KMS-11 (cell line): ENCODE results near the gene BRINP3.

Experiments
- H2AFZ ChIP-seq: fragments of 200-600 bp; sonication (generic); 2 replicates; pipeline ENCODE4 v1.6.1; 2016; ENCODE audit warnings: antibody characterized with exemption, mixed run types, low read depth
- H3K27ac ChIP-seq: fragments of 200-600 bp; sonication (generic); 2 replicates; pipeline ENCODE4 v1.6.1; 2016; ENCODE audit warnings: mild to moderate bottlenecking, mixed run types
- H3K27me3 ChIP-seq: fragments of 200-600 bp; sonication (generic); 2 replicates; pipeline ENCODE4 v1.6.1; 2017; ENCODE audit warnings: mild to moderate bottlenecking, low read depth, mixed run types, moderate library complexity; ENCODE audit not compliant: insufficient read depth
- H3K36me3 ChIP-seq: fragments of 200-600 bp; sonication (generic); 2 replicates; pipeline ENCODE4 v1.6.1; 2017; ENCODE audit warnings: mild to moderate bottlenecking, mixed run types; ENCODE audit not compliant: insufficient read depth
- H3K4me1 ChIP-seq: fragments of 200-600 bp; sonication (generic); 2 replicates; pipeline ENCODE4 v1.6.1; 2016; ENCODE audit warnings: mild to moderate bottlenecking, low read depth, mixed run types; ENCODE audit not compliant: poor library complexity, severe bottlenecking
- H3K4me2 ChIP-seq: fragments of 200-600 bp; sonication (generic); 2 replicates; pipeline ENCODE4 v1.7.0; 2016; ENCODE audit warnings: mild to moderate bottlenecking, mixed run types
- H3K4me3 ChIP-seq: fragments of 200-600 bp; sonication (generic); IDR thresholded peaks from 2 replicates; pipeline ENCODE4 v1.6.1; 2017; ENCODE audit warnings: low read depth, low read length, mixed read lengths; ENCODE audit not compliant: insufficient read depth
- H3K79me2 ChIP-seq: fragments of 200-600 bp; sonication (generic); 2 replicates; pipeline ENCODE4 v1.6.1; 2016; ENCODE audit warnings: low read depth, mixed run types; ENCODE audit not compliant: insufficient read depth
- H3K9ac ChIP-seq: fragments of 200-600 bp; sonication (generic); 2 replicates; pipeline ENCODE4 v1.6.1; 2016; ENCODE audit warnings: mild to moderate bottlenecking, mixed run types
- H4K20me1 ChIP-seq: fragments of 200-600 bp; sonication (generic); 2 replicates; pipeline ENCODE4 v1.6.1; 2016; ENCODE audit warnings: mild to moderate bottlenecking, mixed run types; ENCODE audit not compliant: insufficient read depth
- TF ChIP-seq, protein P1 (sequence below): fragments of 200-600 bp; sonication (generic); conservative IDR thresholded peaks from 2 replicates; pipeline ENCODE4 v1.6.1; 2017; ENCODE audit warnings: low read depth, mild to moderate bottlenecking, antibody characterized with exemption, low read length, moderate library complexity, mixed read lengths

The BRINP3 gene

DNA sequence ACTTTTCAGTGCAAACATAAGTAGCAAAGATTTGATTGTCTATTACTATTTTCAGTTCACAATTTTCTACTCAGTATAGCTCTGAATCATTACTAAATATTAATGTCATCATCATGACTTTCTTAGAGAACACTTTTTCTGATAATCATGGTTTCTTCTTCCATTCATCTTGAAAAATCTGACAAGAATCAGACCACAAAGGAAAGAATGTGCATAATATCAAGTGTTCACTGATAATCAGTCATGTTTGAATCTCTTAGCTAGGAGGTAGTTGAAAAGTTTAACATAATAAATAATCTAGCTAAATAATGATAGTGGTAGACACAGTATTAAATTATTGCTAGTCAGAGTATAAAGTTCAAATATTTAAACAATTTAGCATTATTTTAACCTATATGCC is 133.2 kb downstream of the BRINP3 start:
- TF ChIP-seq, protein P1, sequence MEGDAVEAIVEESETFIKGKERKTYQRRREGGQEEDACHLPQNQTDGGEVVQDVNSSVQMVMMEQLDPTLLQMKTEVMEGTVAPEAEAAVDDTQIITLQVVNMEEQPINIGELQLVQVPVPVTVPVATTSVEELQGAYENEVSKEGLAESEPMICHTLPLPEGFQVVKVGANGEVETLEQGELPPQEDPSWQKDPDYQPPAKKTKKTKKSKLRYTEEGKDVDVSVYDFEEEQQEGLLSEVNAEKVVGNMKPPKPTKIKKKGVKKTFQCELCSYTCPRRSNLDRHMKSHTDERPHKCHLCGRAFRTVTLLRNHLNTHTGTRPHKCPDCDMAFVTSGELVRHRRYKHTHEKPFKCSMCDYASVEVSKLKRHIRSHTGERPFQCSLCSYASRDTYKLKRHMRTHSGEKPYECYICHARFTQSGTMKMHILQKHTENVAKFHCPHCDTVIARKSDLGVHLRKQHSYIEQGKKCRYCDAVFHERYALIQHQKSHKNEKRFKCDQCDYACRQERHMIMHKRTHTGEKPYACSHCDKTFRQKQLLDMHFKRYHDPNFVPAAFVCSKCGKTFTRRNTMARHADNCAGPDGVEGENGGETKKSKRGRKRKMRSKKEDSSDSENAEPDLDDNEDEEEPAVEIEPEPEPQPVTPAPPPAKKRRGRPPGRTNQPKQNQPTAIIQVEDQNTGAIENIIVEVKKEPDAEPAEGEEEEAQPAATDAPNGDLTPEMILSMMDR = no peak
- Histone ChIP-seq H3K4me3 (no peak overlapping the region), H3K4me2 (no peak overlapping the region), H2AFZ (no peak overlapping the region), H3K36me3 (no peaks in the 10 kb centered on the region), H4K20me1 (no peaks in the 10 kb centered on the region), H3K27me3 (no peaks in the 10 kb centered on the region), H3K27ac (no peak overlapping the region), H3K79me2 (no peaks in the 10 kb centered on the region), H3K9ac (no peak overlapping the region), H3K4me1 (no peaks in the 10 kb centered on the region)

- Histone ChIP-seq H3K9ac (no peak overlapping the region), H3K27me3 (no peaks in the 10 kb centered on the region), H3K27ac (no peak overlapping the region), H3K4me1 (no peaks in the 10 kb centered on the region), H4K20me1 (no peaks in the 10 kb centered on the region), H3K4me3 (no peak overlapping the region), H3K79me2 (no peaks in the 10 kb centered on the region), H3K36me3 (no peaks in the 10 kb centered on the region), H2AFZ (no peak overlapping the region), H3K4me2 (no peak overlapping the region)
- TF ChIP-seq, protein P1 = no peak
Observed at GRCh38 chr1:190338829-190339228, 138.8 kb downstream of the BRINP3 start.

GRCh38 chr1:190328871-190329270 is 148.8 kb downstream of the BRINP3 start:
- no peak overlapping the region for H3K27ac ChIP-seq
- H4K20me1 ChIP-seq = no peaks in the 10 kb centered on the region
- no peaks in the 10 kb centered on the region for H3K27me3 ChIP-seq
- no peak overlapping the region for H3K4me2 ChIP-seq
- H2AFZ ChIP-seq = no peak overlapping the region
- H3K4me3 ChIP-seq = no peak overlapping the region
- H3K36me3 ChIP-seq = no peaks in the 10 kb centered on the region
- H3K79me2 ChIP-seq = no peaks in the 10 kb centered on the region
- H3K4me1 ChIP-seq = no peaks in the 10 kb centered on the region
- TF ChIP-seq, protein P1 = no peak
- H3K9ac ChIP-seq = no peak overlapping the region

- H3K4me2 ChIP-seq = no peak overlapping the region
- H4K20me1 ChIP-seq = no peaks in the 10 kb centered on the region
- H3K36me3 ChIP-seq = no peaks in the 10 kb centered on the region
- no peak overlapping the region for H3K4me3 ChIP-seq
- H2AFZ ChIP-seq = no peak overlapping the region
- H3K27ac ChIP-seq = no peak overlapping the region
- no peaks in the 10 kb centered on the region for H3K79me2 ChIP-seq
- TF ChIP-seq, protein P1 = no peak
- no peak overlapping the region for H3K9ac ChIP-seq
- H3K4me1 ChIP-seq = no peaks in the 10 kb centered on the region
- no peaks in the 10 kb centered on the region for H3K27me3 ChIP-seq
Observed at GRCh38 chr1:190328361-190328760, 149.3 kb downstream of the BRINP3 start.

DNA sequence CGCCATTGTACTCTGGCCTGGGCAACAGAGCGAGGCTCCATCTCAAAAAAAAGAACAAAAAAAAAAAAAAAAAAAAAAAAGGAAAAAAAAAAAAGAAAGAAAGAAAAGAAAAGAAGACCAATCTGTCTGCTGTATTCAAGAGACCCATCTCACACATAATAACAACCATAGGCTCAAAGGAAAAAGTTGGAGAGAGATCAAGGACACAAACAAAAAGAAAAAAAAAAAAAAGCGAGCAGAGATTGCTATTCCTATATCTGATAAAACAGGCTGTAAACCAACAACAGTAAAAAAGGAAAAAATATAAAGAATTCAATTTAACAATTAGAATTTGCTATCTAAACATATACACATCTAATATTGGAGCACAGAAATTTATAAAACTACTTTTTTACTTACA is 150.4 kb downstream of the BRINP3 start:
- Histone ChIP-seq H3K9ac (no peak overlapping the region), H3K27me3 (no peaks in the 10 kb centered on the region), H3K4me1 (no peaks in the 10 kb centered on the region), H2AFZ (no peak overlapping the region), H3K4me3 (no peak overlapping the region), H4K20me1 (no peaks in the 10 kb centered on the region), H3K27ac (no peak overlapping the region), H3K79me2 (no peaks in the 10 kb centered on the region), H3K36me3 (no peaks in the 10 kb centered on the region), H3K4me2 (no peak overlapping the region)
- TF ChIP-seq, protein P1 = no peak
